Upper lobe of left lung (tissue), 6 donors: ENCODE data around the gene PVALEF. TPM values are rescaled to one million over a fixed set of nuclear protein-coding genes. Genes with fewer than 3 reads are reported as not detected.

Source experiments
- ATAC-seq, 2 donors: fragments of 200-7000 bp; cut with Tn5 transposase; one replicate each; pipeline ENCODE4 v1.9.1; 2022; ENCODE audit warnings: mild to moderate bottlenecking in 2 of 2, moderate library complexity in 2 of 2; ENCODE audit not compliant: low FRiP score in 2 of 2
- DNase-seq, 2 donors: peaks; one replicate each; pipeline ENCODE4 v3.0.0-alpha.2; 2019 to 2020
- H3K27ac ChIP-seq, 4 donors: fragments of 200-600 bp; sonication (generic); one replicate each; pipeline ENCODE4 v1.5.1; 2016 to 2019
- H3K27me3 ChIP-seq, 4 donors: fragments of 200-600 bp; sonication (generic); one replicate each; pipeline ENCODE4 v1.5.1; 2017 to 2019
- H3K36me3 ChIP-seq, 4 donors: fragments of 200-600 bp; sonication (generic); one replicate each; pipeline ENCODE4 v1.5.1; 2016 to 2019
- H3K4me1 ChIP-seq, 4 donors: fragments of 200-600 bp; sonication (generic); one replicate each; pipeline ENCODE4 v1.5.1; 2018 to 2019
- H3K4me3 ChIP-seq, 4 donors: fragments of 200-600 bp; sonication (generic); one replicate each; pipeline ENCODE4 v1.5.1; 2017 to 2019; ENCODE audit warnings: mild to moderate bottlenecking in 2 of 4, moderate library complexity in 1 of 4
- H3K9me3 ChIP-seq, 4 donors: fragments of 200-600 bp; sonication (generic); one replicate each; pipeline ENCODE4 v1.5.1; 2018 to 2019
- EP300 ChIP-seq, 4 donors: sonication (generic); formaldehyde crosslinking; IDR thresholded peaks; one replicate each; pipeline ENCODE4 v1.5.1; 2017; ENCODE audit warnings: antibody characterized with exemption in 4 of 4, control low read depth in 2 of 4
- POLR2A ChIP-seq, 4 donors: fragments of 450-650 bp; IDR thresholded peaks; one replicate each; pipeline ENCODE4 v1.5.1; 2016 to 2017; ENCODE audit warnings: antibody characterized with exemption in 4 of 4, mild to moderate bottlenecking in 2 of 4
- POLR2AphosphoS5 ChIP-seq, 2 donors: sonication (generic); formaldehyde crosslinking; IDR thresholded peaks; one replicate each; pipeline ENCODE4 v1.5.1; 2017; ENCODE audit warnings: antibody characterized with exemption in 2 of 2
- WGBS, 2 donors: methylation state at CpG; one replicate each; pipeline ENCODE4 v1.1.5; 2017 to 2018; 5-methylcytosine and 5-hydroxymethylcytosine counted together
- total RNA-seq, 6 donors: library from RNA; depleted of rRNA in 4 of 6; stranded (reverse); fragments of >200 nt in 4 of 6; gene quantifications; one replicate each; pipeline versions ENCODE4 v1.1.0 to v1.2.1, GENCODE V29; 2016 to 2021
- TF ChIP-seq, protein P1 (sequence below), 6 experiments: fragments of 450-650 bp in 4 of 6; fragments of 200-600 bp in 2 of 6; sonication (generic) in 2 of 6; IDR thresholded peaks; one replicate each; pipeline ENCODE4 v1.5.1; 2016 to 2019; ENCODE audit warnings: antibody characterized with exemption in 6 of 6
- donor health status: DM: no; HTN: no; CAD: no; lungs with moderate emphysema.
- donor health status: DM: no; HTN: yes; CAD: no; lungs with severe emphysema.

Gene PVALEF
- total RNA-seq, 6 donors from 2014 or later, result not detected

DNA sequence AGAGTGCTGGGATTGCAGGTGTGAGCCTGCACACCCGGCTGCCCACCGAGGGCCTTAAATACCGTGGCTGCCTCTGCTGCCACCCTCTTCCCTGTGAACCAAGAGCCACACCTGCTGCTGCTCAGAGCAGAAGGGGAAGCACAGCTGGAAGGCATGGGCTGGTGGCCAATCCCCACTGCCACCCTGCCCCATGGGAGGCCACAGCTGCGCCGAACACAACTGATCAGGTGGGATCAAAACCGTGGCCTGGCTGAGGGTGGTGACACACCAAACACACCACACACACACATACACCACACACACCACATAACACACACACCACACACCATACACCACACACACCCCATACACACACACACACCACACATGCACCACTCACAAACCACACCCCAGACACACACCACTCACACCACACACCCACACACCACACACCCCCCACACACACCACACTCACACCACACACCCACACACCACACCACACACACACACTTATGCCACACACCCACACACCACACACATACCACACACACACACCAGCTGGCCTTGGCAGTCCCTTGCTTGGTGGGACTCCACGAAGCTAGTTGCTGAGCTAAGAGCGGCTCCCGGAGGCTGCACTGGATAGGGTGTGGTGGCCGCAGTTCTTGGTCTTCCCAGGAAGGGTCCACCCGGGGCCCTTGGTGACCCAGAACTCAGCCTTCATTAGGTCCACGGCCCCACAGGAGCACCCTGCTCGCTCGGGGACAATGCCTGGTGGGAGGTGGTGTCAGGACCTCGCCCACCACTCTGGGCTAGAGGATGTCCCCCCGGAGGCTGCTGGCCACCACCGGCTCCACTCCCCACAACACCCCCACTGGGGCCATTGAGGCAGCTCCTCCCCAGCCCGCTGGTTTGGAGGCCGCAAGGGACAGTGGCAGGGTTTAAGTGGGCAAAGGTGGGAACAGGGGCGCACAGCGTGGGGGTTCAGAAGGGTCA lies 42.6 kb downstream of the PVALEF start:
- H3K27me3 ChIP-seq, result no peaks in the 10 kb centered on the region
- DNase-seq (peak in 1 of 2 donors; percentile 49), ATAC-seq (no peak)
- no peak overlapping the region for H3K4me3 ChIP-seq
- TF ChIP-seq EP300 (IDR thresholded peaks at IDR 0.05) (no peak), POLR2AphosphoS5 (IDR thresholded peaks at IDR 0.05) (no peak), POLR2A (IDR thresholded peaks at IDR 0.05) (no peak)
- TF ChIP-seq, protein P1, sequence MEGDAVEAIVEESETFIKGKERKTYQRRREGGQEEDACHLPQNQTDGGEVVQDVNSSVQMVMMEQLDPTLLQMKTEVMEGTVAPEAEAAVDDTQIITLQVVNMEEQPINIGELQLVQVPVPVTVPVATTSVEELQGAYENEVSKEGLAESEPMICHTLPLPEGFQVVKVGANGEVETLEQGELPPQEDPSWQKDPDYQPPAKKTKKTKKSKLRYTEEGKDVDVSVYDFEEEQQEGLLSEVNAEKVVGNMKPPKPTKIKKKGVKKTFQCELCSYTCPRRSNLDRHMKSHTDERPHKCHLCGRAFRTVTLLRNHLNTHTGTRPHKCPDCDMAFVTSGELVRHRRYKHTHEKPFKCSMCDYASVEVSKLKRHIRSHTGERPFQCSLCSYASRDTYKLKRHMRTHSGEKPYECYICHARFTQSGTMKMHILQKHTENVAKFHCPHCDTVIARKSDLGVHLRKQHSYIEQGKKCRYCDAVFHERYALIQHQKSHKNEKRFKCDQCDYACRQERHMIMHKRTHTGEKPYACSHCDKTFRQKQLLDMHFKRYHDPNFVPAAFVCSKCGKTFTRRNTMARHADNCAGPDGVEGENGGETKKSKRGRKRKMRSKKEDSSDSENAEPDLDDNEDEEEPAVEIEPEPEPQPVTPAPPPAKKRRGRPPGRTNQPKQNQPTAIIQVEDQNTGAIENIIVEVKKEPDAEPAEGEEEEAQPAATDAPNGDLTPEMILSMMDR (IDR thresholded peaks at IDR 0.05), result no peak
- H3K27ac ChIP-seq, result no peak overlapping the region
- no peaks in the 10 kb centered on the region for H3K9me3 ChIP-seq
- peaks cover 0 to 14% (median 5%) of the 10 kb centered on the region in 4 donors for H3K36me3 ChIP-seq
- WGBS, 2 donors, result 81 to 83% methylated on average over 9 to 21 of the region's 21 CpGs
- no peaks in the 10 kb centered on the region for H3K4me1 ChIP-seq

DNA sequence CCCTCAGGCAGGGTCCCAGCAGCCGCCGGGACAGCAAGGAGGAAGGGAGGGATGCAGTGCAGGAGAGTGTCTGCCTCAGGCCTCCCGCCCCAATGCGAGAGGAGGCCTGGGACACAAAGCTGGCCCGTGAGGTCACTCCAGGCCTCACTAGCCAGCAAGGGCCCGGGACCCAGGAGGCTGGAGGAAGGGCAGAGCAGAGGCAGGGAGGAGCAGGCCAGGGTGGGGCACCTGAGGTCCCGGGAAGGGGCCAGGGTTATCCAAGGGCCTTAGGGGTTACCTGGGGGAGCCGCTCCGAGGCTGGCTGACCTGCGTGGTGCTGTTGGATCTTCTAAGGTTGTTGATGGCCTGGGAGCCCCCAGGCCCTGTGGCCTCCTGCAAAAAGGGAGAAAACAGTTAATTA lies 43.3 kb downstream of the PVALEF start:
- 95% methylated on average over 10 of the region's 10 CpGs for WGBS, 2 donors

DNA sequence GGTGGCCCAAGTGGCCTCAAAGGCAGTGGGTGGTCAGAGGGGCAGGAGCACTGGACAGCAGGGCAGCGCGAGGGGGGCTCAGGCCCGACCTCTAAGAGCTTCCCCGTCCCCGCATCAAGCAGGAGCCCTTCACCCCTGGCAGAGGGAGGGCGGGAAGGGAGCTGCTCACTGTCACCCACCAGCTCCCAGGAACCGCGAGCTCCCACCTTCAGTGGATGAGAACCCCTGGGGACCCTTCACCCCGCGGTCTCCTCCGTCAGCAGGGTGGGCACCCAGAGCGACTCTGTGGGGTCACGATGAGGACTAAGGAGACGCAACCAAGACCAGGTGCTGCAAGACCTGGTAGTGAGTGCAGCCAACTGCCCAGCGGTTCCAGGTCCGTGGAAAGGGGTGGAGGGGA lies 43.8 kb downstream of the PVALEF start:
- Histone ChIP-seq H3K27ac (no peak overlapping the region), H3K4me3 (no peak overlapping the region), H3K27me3 (no peaks in the 10 kb centered on the region), H3K36me3 (peaks cover 0 to 14% (median 3%) of the 10 kb centered on the region in 4 donors), H3K9me3 (no peaks in the 10 kb centered on the region), H3K4me1 (no peaks in the 10 kb centered on the region)
- WGBS, 2 donors, result 92 to 94% methylated on average over 6 to 16 of the region's 16 CpGs
- DNase-seq (peak in 1 of 2 donors; percentile 51), ATAC-seq (no peak)
- TF ChIP-seq EP300 (IDR thresholded peaks at IDR 0.05) (no peak), POLR2A (IDR thresholded peaks at IDR 0.05) (no peak)
- TF ChIP-seq, protein P1 (IDR thresholded peaks at IDR 0.05), result no peak

More for the DNA sequence above, 43.3 kb downstream of the PVALEF start:
- Histone ChIP-seq H3K4me3 (no peak overlapping the region), H3K27me3 (no peaks in the 10 kb centered on the region), H3K9me3 (no peaks in the 10 kb centered on the region), H3K36me3 (peaks cover 0 to 14% (median 3%) of the 10 kb centered on the region in 4 donors), H3K4me1 (no peaks in the 10 kb centered on the region), H3K27ac (no peak overlapping the region)
- no peak for ATAC-seq
- peak in 1 of 2 donors; percentile 55 for DNase-seq
- TF ChIP-seq POLR2AphosphoS5 (IDR thresholded peaks at IDR 0.05) (no peak), POLR2A (IDR thresholded peaks at IDR 0.05) (no peak), EP300 (IDR thresholded peaks at IDR 0.05) (no peak)
- TF ChIP-seq, protein P1 (IDR thresholded peaks at IDR 0.05), result no peak

DNA sequence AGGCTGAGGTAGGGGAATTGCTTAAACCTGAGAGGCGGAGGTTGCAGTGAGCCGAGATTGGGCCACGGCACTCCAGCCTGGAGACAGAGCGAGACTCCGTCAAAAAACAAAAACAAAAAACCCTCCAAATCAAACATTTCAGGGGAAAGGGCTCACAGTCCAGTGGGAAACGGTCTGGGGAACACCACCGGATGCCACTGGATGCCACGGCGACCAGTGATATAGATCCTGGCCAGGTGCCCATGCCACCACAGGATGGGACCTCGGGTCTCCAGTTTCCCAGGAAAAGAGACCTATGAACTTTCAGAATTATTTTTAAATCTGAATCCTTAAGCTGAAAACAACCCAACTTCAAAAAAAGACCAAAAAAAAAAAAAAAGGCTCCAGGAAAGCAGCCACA lies 45.2 kb downstream of the PVALEF start:
- peaks cover 0 to 9% (median 3%) of the 10 kb centered on the region in 4 donors for H3K36me3 ChIP-seq
- 68 to 71% methylated on average over 10 of the region's 10 CpGs for WGBS, 2 donors
- no peak for ATAC-seq

More for the DNA sequence above, 45.2 kb downstream of the PVALEF start:
- no peak overlapping the region for H3K4me3 ChIP-seq
- H3K9me3 ChIP-seq, result no peaks in the 10 kb centered on the region
- no peaks in the 10 kb centered on the region for H3K4me1 ChIP-seq
- no peak for DNase-seq
- TF ChIP-seq, protein P1 (IDR thresholded peaks at IDR 0.05), result no peak
- TF ChIP-seq POLR2A (IDR thresholded peaks at IDR 0.05) (no peak), POLR2AphosphoS5 (IDR thresholded peaks at IDR 0.05) (no peak), EP300 (IDR thresholded peaks at IDR 0.05) (no peak)
- H3K27ac ChIP-seq, result no peak overlapping the region
- no peaks in the 10 kb centered on the region for H3K27me3 ChIP-seq
